SK-N-MC (cell line): Measurements from ENCODE around the gene PAQR6.
"Not testable (repeated sequence)": the region's sequence is repeated elsewhere in the genome, so short reads cannot be mapped to it uniquely, and the experiment has no call there.

Source experiments
- DNase-seq: peaks from one replicate; pipeline ENCODE4 v3.0.0-alpha.2; 2011; ENCODE audit warnings: low read depth, low spot score
- H3K27ac ChIP-seq: fragments of 200-600 bp; sonication (generic); 2 replicates; pipeline ENCODE4 v1.5.1; 2016; ENCODE audit warnings: mixed run types
- H3K36me3 ChIP-seq: fragments of 200-600 bp; sonication (generic); 2 replicates; pipeline ENCODE4 v1.6.1; 2017; ENCODE audit warnings: antibody characterized with exemption, low read length, mixed read lengths; ENCODE audit not compliant: insufficient read depth
- H3K4me3 ChIP-seq: fragments of 200-600 bp; sonication (generic); 2 replicates; pipeline ENCODE4 v1.5.1; 2016
- H3K9ac ChIP-seq: fragments of 200-600 bp; sonication (generic); 2 replicates; pipeline ENCODE4 v1.8.0; 2017; ENCODE audit warnings: mixed run types, mixed read lengths; ENCODE audit not compliant: insufficient read length
- H3K9me3 ChIP-seq: fragments of 200-600 bp; sonication (generic); 2 replicates; pipeline ENCODE4 v1.6.1; 2017; ENCODE audit warnings: low read depth, mild to moderate bottlenecking, antibody characterized with exemption, low read length, moderate library complexity, mixed read lengths
- EZH2 ChIP-seq: fragments of 200-600 bp; sonication (generic); IDR thresholded peaks from one replicate; pipeline ENCODE4 v1.6.1; 2017; ENCODE audit warnings: antibody characterized with exemption
- FOXP2 ChIP-seq: optimal IDR thresholded peaks from 2 replicates; pipeline ENCODE3; 2011; ENCODE audit warnings: mild to moderate bottlenecking, moderate library complexity; ENCODE audit not compliant: insufficient read depth; ENCODE audit errors: extremely low read length, control extremely low read depth
- POLR2AphosphoS5 ChIP-seq: IDR thresholded peaks from 2 replicates; pipeline ENCODE4 v1.6.1; 2012; ENCODE audit warnings: mild to moderate bottlenecking, low read depth, low read length, borderline replicate concordance

The PAQR6 gene

DNA sequence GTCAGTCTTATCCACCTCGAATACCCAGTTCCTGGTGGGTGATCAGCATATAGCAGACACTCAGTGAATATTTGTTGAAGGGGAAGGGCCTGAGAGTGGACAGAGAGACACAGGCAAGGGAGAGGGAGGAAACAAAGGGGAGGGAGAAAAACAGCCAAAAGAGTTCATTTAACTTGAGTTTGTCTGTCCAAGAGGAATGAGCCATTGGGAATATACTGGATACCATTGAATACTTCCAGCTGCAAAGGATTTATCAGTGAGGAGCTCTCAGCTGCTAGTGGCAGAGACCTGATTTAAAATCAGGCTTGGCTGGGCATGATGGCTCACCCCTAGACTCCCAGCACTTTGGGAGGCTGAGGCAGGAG, 17.4 kb downstream of the PAQR6 start:
- TF ChIP-seq POLR2AphosphoS5: no peak
- TF ChIP-seq FOXP2: no peak
- no peak for TF ChIP-seq EZH2
- H3K9ac ChIP-seq: no peak overlapping the region
- H3K36me3 ChIP-seq: peaks cover 11% of the 10 kb centered on the region
- no peak overlapping the region for H3K27ac ChIP-seq
- no peaks in the 10 kb centered on the region for H3K9me3 ChIP-seq
- DNase-seq: no peak
- no peak overlapping the region for H3K4me3 ChIP-seq

DNA sequence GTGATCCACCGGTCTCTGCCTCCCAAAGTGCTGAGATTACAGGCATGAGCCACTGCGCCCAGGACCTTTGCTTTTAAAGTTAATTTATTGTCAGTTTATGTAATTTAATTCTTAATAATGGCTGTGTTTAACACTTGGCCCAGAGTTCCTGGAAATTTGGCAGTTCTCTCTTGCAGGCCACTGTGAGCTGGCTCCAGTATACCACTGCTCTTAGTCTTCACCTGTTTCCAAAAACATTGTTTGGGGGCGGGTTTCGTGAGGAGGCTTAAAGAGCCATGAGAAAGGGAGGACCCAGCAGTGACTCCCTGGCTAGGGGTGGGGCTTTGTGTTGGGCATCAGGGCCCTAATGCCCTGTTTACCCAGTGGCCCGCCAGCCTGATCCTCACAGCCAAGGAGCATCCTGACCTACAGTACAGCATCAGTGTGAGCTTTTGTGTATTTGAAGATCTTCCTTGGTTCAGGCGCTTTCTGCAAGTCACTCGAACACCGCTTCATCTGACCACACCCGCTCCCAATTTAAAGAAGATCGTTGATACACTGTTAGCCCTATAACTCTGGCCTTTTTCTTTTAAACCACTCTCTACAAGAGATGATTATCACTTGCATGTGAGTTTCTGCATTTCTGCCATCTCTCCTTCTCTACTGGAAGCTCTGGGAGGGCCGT, 17.9 kb downstream of the PAQR6 start:
- no peaks in the 10 kb centered on the region for H3K9me3 ChIP-seq

DNA sequence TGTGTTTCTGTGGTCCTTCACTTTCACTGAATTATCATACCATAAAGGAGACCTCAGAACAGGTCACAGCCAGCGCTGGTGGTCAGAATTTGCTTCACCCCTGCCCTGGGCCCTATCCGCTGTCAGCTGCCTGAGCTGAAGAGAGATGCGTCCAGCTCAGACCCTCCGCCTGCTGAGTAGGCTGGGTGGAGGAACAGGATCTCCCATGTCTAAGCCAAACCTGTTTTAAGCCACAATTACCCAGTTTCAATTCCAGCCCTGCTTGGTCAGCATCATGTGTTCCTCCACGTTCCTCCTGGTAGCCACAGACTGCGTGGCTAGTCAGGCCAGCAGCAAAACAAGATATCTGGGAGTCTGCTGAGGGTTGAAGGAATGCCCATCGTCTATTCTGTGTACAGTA, 19.4 kb downstream of the PAQR6 start:
- no peak for DNase-seq
- Histone ChIP-seq H3K36me3 (peaks cover 7% of the 10 kb centered on the region), H3K9ac (no peak overlapping the region), H3K27ac (no peak overlapping the region), H3K4me3 (no peak overlapping the region), H3K9me3 (no peaks in the 10 kb centered on the region)
- TF ChIP-seq POLR2AphosphoS5 (no peak), EZH2 (no peak), FOXP2 (no peak)

More for the DNA sequence above, 17.9 kb downstream of the PAQR6 start:
- TF ChIP-seq POLR2AphosphoS5 (no peak), FOXP2 (no peak), EZH2 (no peak)
- H3K9ac ChIP-seq: no peak overlapping the region
- no peak for DNase-seq
- peaks cover 11% of the 10 kb centered on the region for H3K36me3 ChIP-seq
- H3K4me3 ChIP-seq: no peak overlapping the region
- H3K27ac ChIP-seq: no peak overlapping the region

DNA sequence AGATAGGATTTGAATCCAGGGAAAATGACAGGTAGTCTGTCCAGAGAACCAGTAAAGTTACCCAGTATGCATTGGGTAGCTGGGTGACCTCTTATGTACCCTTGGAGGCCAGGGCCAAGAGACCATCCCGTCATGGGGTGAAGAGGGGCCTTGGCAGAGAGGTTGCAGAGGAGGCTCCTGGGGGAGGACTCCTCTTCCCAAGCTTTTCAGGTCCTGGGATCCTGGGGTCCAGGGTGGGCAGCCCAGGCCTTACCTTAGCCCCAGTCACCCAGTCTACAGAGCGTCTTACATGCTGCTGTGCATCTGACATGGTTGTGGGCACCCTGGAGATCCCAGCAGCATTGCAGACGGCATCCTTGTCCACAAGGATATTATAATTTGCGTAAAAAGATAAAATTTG, 21.1 kb downstream of the PAQR6 start:
- TF ChIP-seq POLR2AphosphoS5: no peak
- TF ChIP-seq EZH2: no peak
- no peak for TF ChIP-seq FOXP2
- no peaks in the 10 kb centered on the region for H3K9me3 ChIP-seq
- DNase-seq: no peak
- no peak overlapping the region for H3K9ac ChIP-seq
- no peak overlapping the region for H3K27ac ChIP-seq
- H3K4me3 ChIP-seq: no peak overlapping the region
- H3K36me3 ChIP-seq: peaks cover 17% of the 10 kb centered on the region

DNA sequence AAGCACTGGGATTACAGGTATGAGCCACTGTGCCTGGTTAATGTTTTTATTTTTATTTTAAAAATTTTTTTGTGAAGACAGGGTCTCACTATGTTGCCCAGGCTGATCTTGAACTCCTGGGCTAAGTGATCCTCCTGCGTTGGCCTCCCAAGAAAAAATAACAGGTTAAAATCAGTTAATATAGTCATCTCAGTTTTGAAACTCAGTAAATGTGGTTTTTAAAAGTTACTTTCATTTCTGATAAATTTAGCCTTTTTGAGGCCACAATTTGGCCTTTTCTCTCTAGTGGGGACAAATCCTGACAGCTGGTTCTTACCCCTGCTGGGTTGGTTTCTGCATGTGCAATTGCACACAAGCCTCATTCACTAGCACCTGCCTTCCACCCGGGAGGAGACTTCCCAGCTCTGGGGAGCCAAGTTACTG, 21.7 kb downstream of the PAQR6 start:
- no peak for DNase-seq
- Histone ChIP-seq H3K27ac (no peak overlapping the region), H3K9me3 (no peaks in the 10 kb centered on the region), H3K9ac (no peak overlapping the region), H3K36me3 (peaks cover 23% of the 10 kb centered on the region), H3K4me3 (no peak overlapping the region)
- TF ChIP-seq EZH2 (no peak), POLR2AphosphoS5 (no peak), FOXP2 (no peak)

DNA sequence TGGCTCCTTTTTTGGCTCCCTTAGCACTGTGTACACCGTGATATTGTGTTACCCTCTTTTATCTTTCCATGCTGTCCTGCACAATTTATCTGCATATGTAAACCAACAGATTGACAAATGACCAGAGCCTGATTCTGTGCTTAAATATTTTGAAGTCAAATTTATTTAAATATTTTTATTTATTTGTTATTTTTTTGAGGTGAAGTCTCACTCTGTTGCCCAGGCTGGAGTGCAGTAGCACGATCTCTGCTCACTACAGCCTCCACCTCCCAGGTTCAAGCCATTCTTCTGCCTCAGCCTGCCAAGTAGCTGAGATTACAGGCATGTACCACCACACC, 22.2 kb downstream of the PAQR6 start:
- Histone ChIP-seq H3K27ac (no peak overlapping the region), H3K36me3 (peaks cover 27% of the 10 kb centered on the region), H3K4me3 (no peak overlapping the region), H3K9ac (no peak overlapping the region), H3K9me3 (no peaks in the 10 kb centered on the region)
- no peak for DNase-seq
- no peak for TF ChIP-seq FOXP2
- TF ChIP-seq EZH2: no peak

DNA sequence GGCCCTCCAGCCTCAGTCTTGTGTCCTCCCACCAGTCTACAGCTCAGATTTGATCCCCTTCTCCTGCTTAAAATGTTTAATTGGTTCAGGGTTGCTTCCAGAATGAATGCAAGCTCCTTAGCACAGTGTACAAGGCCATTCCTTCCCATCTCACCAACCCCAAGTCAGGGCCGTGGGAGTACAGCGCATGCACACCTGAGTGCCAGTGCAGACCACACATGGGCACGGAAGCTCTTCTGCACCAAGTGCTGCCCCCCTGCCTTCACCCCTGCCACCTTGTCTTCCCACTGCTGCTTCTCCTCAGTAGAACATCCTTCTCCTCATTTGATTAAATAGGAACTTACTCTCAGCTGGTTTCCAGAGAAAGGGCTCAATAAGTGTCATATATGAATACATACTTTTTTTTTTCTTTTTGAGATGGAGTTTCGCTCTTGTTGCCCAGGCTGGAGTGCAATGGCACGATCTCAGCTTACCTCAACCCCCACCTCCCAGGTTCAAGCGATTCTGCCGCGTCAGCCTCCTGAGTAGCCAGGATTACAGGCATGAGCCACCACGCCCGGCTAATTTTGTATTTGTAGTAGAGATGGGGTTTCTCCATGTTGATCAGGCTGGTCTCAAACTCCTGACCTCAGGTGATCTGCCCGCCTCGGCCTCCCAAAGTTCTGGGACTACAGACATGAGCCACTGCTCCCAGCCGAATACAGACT, 25.7 kb downstream of the PAQR6 start:
- Histone ChIP-seq H3K27ac (no peak overlapping the region), H3K9ac (no peak overlapping the region), H3K36me3 (peaks cover 27% of the 10 kb centered on the region), H3K4me3 (no peak overlapping the region), H3K9me3 (no peaks in the 10 kb centered on the region)
- DNase-seq: no peak
- TF ChIP-seq FOXP2 (no peak), POLR2AphosphoS5 (no peak), EZH2 (no peak)

DNA sequence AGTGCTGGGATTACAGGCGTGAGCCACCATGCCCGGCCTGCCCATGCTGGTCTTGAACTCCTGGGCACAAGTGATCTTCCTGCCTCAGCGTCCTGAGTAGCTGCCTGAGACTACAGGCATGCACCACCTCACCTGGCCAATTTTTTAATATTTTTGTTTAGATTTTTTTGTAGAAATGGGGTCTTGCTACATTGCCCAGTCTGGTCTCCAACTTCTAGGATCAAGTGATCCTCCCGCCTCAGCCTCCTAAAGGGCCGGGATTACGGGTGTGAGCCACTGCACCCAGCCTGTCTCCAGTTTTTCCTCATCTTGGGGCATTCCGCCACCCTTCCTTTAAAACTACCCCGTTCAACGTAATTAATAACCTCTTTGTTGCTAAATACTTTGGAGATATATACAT, 27.6 kb downstream of the PAQR6 start:
- no peak overlapping the region for H3K27ac ChIP-seq
- peaks cover 20% of the 10 kb centered on the region; the same call in 1 of the 2 replicates for H3K36me3 ChIP-seq
- H3K9ac ChIP-seq: no peak overlapping the region
- H3K4me3 ChIP-seq: no peak overlapping the region
- H3K9me3 ChIP-seq: no peaks in the 10 kb centered on the region
- TF ChIP-seq POLR2AphosphoS5 (no peak), EZH2 (no peak), FOXP2 (no peak)
- no peak for DNase-seq

DNA sequence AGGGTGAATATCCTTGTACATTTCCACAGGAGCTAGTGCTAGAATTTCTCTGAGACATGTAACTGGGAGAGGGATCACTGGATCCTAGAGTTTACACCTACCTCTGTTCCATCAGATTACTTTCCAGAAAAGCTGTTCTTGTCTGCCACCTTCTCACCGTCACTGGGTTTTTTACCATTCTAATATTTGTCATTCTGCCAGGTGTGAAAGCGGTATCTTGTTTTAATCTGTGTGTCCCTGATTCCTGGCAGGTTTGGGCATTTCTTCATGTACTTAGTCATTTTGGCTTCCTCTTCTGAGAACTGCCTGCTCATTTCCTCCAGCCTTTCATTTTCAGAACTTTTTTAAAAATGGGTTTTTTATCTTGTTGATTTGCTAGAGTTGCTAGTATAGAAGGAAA, 30.0 kb downstream of the PAQR6 start:
- no peak for DNase-seq
- H3K27ac ChIP-seq: no peak overlapping the region
- no peak for TF ChIP-seq FOXP2
- TF ChIP-seq EZH2: no peak
- no peak for TF ChIP-seq POLR2AphosphoS5
- peaks cover 23% of the 10 kb centered on the region for H3K36me3 ChIP-seq
- no peaks in the 10 kb centered on the region for H3K9me3 ChIP-seq
- H3K4me3 ChIP-seq: no peak overlapping the region
- no peak overlapping the region for H3K9ac ChIP-seq

DNA sequence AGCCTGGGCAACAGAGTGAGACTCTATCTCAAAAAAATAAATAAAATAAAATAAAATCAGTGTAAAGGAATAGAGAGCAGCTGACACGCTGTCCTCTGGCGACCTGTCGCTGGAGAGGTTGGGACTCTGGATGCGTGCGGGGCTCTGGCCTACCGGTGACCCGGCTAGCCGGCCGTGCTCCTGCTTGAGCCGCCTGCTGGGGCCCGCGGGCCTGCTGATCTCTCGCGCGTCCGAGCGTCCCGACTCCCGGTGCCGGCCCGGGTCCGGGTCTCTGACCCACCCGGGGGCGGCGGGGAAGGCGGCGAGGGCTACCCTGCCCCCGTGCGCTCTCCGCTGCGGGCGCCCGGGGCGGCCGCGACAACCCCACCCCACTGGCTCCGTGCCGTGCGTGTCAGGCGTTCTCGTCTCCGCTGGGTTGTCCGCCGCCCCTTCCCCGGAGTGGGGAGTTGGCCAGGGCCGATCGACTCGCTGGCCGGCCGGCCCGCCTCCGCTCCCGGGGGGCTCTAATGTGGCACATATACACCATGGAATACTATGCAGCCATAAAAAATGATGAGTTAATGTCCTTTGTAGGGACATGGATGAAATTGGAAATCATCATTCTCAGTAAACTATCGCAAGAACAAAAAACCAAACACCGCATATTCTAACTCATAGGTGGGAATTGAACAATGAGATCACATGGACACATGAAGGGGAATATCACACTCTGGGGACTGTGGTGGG, 31.3 kb downstream of the PAQR6 start:
- H3K9me3 ChIP-seq, DNase-seq, H3K9ac ChIP-seq, H3K27ac ChIP-seq, H3K4me3 ChIP-seq: not testable (repeated sequence)
- H3K36me3 ChIP-seq: peaks cover 16% of the 10 kb centered on the region
